H1 (cell line): ENCODE data around the gene FOXP2. TPM values are rescaled to one million over a fixed set of nuclear protein-coding genes. Genes with fewer than 3 reads are reported as not detected.

Experiments
- CTCF ChIA-PET: fragments of 300-600 bp; sonication (Branson Sonifier 250); formaldehyde crosslinking; loops from one replicate; lab custom pipeline; 2021; ENCODE audit not compliant: partially characterized antibody; lab: Charles Lee
- POLR2A ChIA-PET: fragments of 300-600 bp; sonication (Branson Sonifier 250); formaldehyde crosslinking; loops from one replicate; lab custom pipeline; 2021; ENCODE audit warnings: inconsistent platforms; ENCODE audit not compliant: partially characterized antibody; lab: Charles Lee
- DNase-seq, 2 experiments: peaks; one replicate each; pipeline versions ENCODE4 v3.0.0 to v3.0.0-alpha.2; 2010 to 2022; ENCODE audit warnings: low spot score in 2 of 2, low read depth in 1 of 2, mixed read lengths in 1 of 2
- FAIRE-seq: peaks from 2 replicates; lab custom pipeline; 2011; peaks lifted over from hg19 to GRCh38; lab: Jason Lieb, UNC
- H2AFZ ChIP-seq: 2 replicates; pipeline ENCODE4 v1.8.1; 2012; ENCODE audit warnings: low read length, inconsistent platforms
- H2AK5ac ChIP-seq: 2 replicates; pipeline ENCODE4 v1.6.1; 2013; ENCODE audit warnings: low read depth, low read length
- H2BK120ac ChIP-seq: replicated peaks from 2 replicates; pipeline ENCODE3; 2013; ENCODE audit warnings: low read depth, low read length, inconsistent platforms
- H2BK12ac ChIP-seq: 2 replicates; pipeline ENCODE4 v1.6.1; 2013; ENCODE audit warnings: low read depth, low read length
- H2BK15ac ChIP-seq: 2 replicates; pipeline ENCODE4 v1.6.1; 2013; ENCODE audit warnings: low read length
- H2BK20ac ChIP-seq: 2 replicates; pipeline ENCODE4 v1.6.1; 2013; ENCODE audit warnings: low read length
- H2BK5ac ChIP-seq: 2 replicates; pipeline ENCODE4 v1.6.1; 2013; ENCODE audit warnings: low read depth, low read length
- H3K14ac ChIP-seq: 2 replicates; pipeline ENCODE4 v1.6.1; 2013; ENCODE audit warnings: inconsistent platforms; ENCODE audit not compliant: insufficient read length
- H3K18ac ChIP-seq: 2 replicates; pipeline ENCODE4 v1.6.1; 2013; ENCODE audit warnings: low read length; ENCODE audit errors: extremely low read depth
- H3K23ac ChIP-seq: 2 replicates; pipeline ENCODE4 v1.6.1; 2013; ENCODE audit warnings: inconsistent platforms; ENCODE audit not compliant: insufficient read length
- H3K23me2 ChIP-seq: 2 replicates; pipeline ENCODE4 v1.6.1; 2013; ENCODE audit warnings: low read depth, low read length
- H3K27ac ChIP-seq: 2 replicates; pipeline ENCODE4 v1.6.1; 2011; ENCODE audit warnings: low read depth, low read length, inconsistent platforms
- H3K27me3 ChIP-seq, 4 experiments: replicated peaks in 1 of 4; 1 replicate in 1 of 4; 2 replicates in 3 of 4; pipeline versions ENCODE4 v1.6.1 to v1.8.1; 2011 to 2013; ENCODE audit warnings: low read length in 3 of 4, mild to moderate bottlenecking in 3 of 4, inconsistent platforms in 2 of 4, mixed read lengths in 2 of 4, moderate library complexity in 1 of 4; ENCODE audit not compliant: control insufficient read depth in 3 of 4, insufficient read depth in 3 of 4; ENCODE audit errors: extremely low read depth in 1 of 4
- H3K36me3 ChIP-seq, 4 experiments: 2 replicates each; pipeline versions ENCODE4 v1.6.1 to v1.8.1; 2011 to 2013; ENCODE audit warnings: mild to moderate bottlenecking in 4 of 4, low read length in 3 of 4, moderate library complexity in 2 of 4, control low read depth in 1 of 4, inconsistent platforms in 1 of 4; ENCODE audit not compliant: insufficient read depth in 4 of 4, control insufficient read depth in 2 of 4
- H3K4ac ChIP-seq: replicated peaks from 2 replicates; pipeline ENCODE3; 2013; ENCODE audit warnings: low read length, low read depth, mixed read lengths, inconsistent platforms; ENCODE audit not compliant: insufficient read length
- H3K4me1 ChIP-seq, 4 experiments: replicated peaks in 1 of 4; 1 replicate in 1 of 4; 2 replicates in 3 of 4; pipeline versions ENCODE4 v1.6.1 to v1.8.1; 2011 to 2013; ENCODE audit warnings: low read length in 3 of 4, inconsistent platforms in 2 of 4, mixed read lengths in 1 of 4; ENCODE audit not compliant: insufficient read depth in 4 of 4, control insufficient read depth in 3 of 4
- H3K4me2 ChIP-seq, 2 experiments: 2 replicates each; pipeline versions ENCODE4 v1.6.1 to v1.8.1; 2011 to 2013; ENCODE audit warnings: low read depth in 2 of 2, low read length in 2 of 2, control low read depth in 1 of 2, inconsistent platforms in 1 of 2, mild to moderate bottlenecking in 1 of 2; ENCODE audit not compliant: insufficient read depth in 1 of 2
- H3K4me3 ChIP-seq, 4 experiments: fragments of 200-600, 300-600 bp in 1 of 4; sonication (generic), shearing (Covaris generic), sonication (Bioruptor Twin) in 1 of 4; 2 replicates each; pipeline versions ENCODE4 v1.5.1 to v1.8.1; 2011 to 2016; ENCODE audit warnings: low read length in 4 of 4, low read depth in 3 of 4, control low read depth in 2 of 4, inconsistent platforms in 2 of 4, mild to moderate bottlenecking in 2 of 4, mixed read lengths in 1 of 4, moderate library complexity in 1 of 4; ENCODE audit not compliant: insufficient read depth in 2 of 4; ENCODE audit errors: extremely low read depth in 1 of 4
- H3K56ac ChIP-seq: replicated peaks from 2 replicates; pipeline ENCODE3; 2013; ENCODE audit warnings: low read depth, mild to moderate bottlenecking, mixed read lengths, low read length, inconsistent platforms; ENCODE audit not compliant: insufficient read length
- H3K79me1 ChIP-seq: 2 replicates; pipeline ENCODE4 v1.6.1; 2013; ENCODE audit warnings: low read depth, low read length, control low read depth
- H3K79me2 ChIP-seq, 2 experiments: 2 replicates each; pipeline versions ENCODE4 v1.6.1 to v1.8.1; 2012 to 2013; ENCODE audit warnings: low read length in 2 of 2, mild to moderate bottlenecking in 2 of 2, inconsistent platforms in 1 of 2; ENCODE audit not compliant: insufficient read depth in 2 of 2, control insufficient read depth in 1 of 2
- H3K9ac ChIP-seq, 4 experiments: replicated peaks in 1 of 4; 1 replicate in 1 of 4; 2 replicates in 3 of 4; pipeline versions ENCODE4 v1.6.1 to v1.8.1; 2011 to 2013; ENCODE audit warnings: low read depth in 3 of 4, low read length in 3 of 4, control low read depth in 2 of 4, mild to moderate bottlenecking in 2 of 4, moderate library complexity in 2 of 4, inconsistent platforms in 1 of 4; ENCODE audit errors: extremely low read depth in 1 of 4
- H3K9me3 ChIP-seq, 2 experiments: 2 replicates each; pipeline versions ENCODE4 v1.6.1 to v1.8.1; 2012 to 2013; ENCODE audit warnings: mild to moderate bottlenecking in 2 of 2, moderate library complexity in 2 of 2, control low read depth in 1 of 2, inconsistent platforms in 1 of 2, low read depth in 1 of 2, low read length in 1 of 2, mixed read lengths in 1 of 2; ENCODE audit not compliant: insufficient read depth in 2 of 2
- H4K20me1 ChIP-seq, 2 experiments: replicated peaks in 1 of 2; 2 replicates each; pipeline versions ENCODE3 to v1.8.1; 2011 to 2013; ENCODE audit warnings: inconsistent platforms in 2 of 2, low read length in 2 of 2, mild to moderate bottlenecking in 1 of 2; ENCODE audit not compliant: insufficient read depth in 2 of 2, control insufficient read depth in 1 of 2
- H4K5ac ChIP-seq: 2 replicates; pipeline ENCODE4 v1.6.1; 2013; ENCODE audit warnings: low read length, low read depth, mixed read lengths, inconsistent platforms; ENCODE audit not compliant: insufficient read length
- H4K8ac ChIP-seq: 2 replicates; pipeline ENCODE4 v1.8.0; 2013; ENCODE audit warnings: mild to moderate bottlenecking, moderate library complexity, low read length, inconsistent platforms; ENCODE audit not compliant: insufficient read depth; ENCODE audit errors: extremely low read depth
- H4K91ac ChIP-seq: replicated peaks from 2 replicates; pipeline ENCODE3; 2013; ENCODE audit warnings: low read length, mixed read lengths, inconsistent platforms; ENCODE audit not compliant: insufficient read length
- BACH1 ChIP-seq: IDR thresholded peaks from 2 replicates; pipeline ENCODE4 v1.6.1; 2012; ENCODE audit warnings: low read length, improper control_type of control experiment
- CEBPB ChIP-seq: IDR thresholded peaks from 2 replicates; pipeline ENCODE4 v1.6.1; 2012; ENCODE audit warnings: low read depth, low read length
- CHD1 ChIP-seq: IDR thresholded peaks from 2 replicates; pipeline ENCODE4 v1.6.1; 2012; ENCODE audit warnings: low read depth, low read length, improper control_type of control experiment
- E2F6 ChIP-seq: IDR thresholded peaks from 2 replicates; pipeline ENCODE4 v1.6.1; 2012; ENCODE audit warnings: inconsistent platforms
- EGR1 ChIP-seq: IDR thresholded peaks from 2 replicates; pipeline ENCODE4 v1.6.1; 2011; ENCODE audit warnings: low read depth, low read length, borderline replicate concordance
- EP300 ChIP-seq, 2 experiments: IDR thresholded peaks; 1 replicate in 1 of 2; 2 replicates in 1 of 2; pipeline ENCODE4 v1.6.1; 2011 to 2012; ENCODE audit warnings: low read depth in 2 of 2, low read length in 2 of 2, mild to moderate bottlenecking in 2 of 2, borderline replicate concordance in 1 of 2, inconsistent platforms in 1 of 2, moderate library complexity in 1 of 2
- GABPA ChIP-seq: IDR thresholded peaks from 2 replicates; pipeline ENCODE4 v1.6.1; 2011; ENCODE audit warnings: mild to moderate bottlenecking, low read length, moderate library complexity, borderline replicate concordance; ENCODE audit not compliant: insufficient read depth
- GTF2F1 ChIP-seq: IDR thresholded peaks from 2 replicates; pipeline ENCODE4 v1.6.1; 2012; ENCODE audit warnings: low read depth, low read length, improper control_type of control experiment, borderline replicate concordance
- HDAC2 ChIP-seq, 2 experiments: fragments of 300-600 bp in 1 of 2; sonication (generic) in 1 of 2; IDR thresholded peaks; 2 replicates each; pipeline ENCODE4 v1.6.1; 2011 to 2012; ENCODE audit warnings: low read depth in 2 of 2, low read length in 2 of 2, mild to moderate bottlenecking in 2 of 2, moderate library complexity in 2 of 2, borderline replicate concordance in 1 of 2, inconsistent platforms in 1 of 2
- JUN ChIP-seq: IDR thresholded peaks from 2 replicates; pipeline ENCODE4 v1.6.1; 2011; ENCODE audit warnings: low read depth, mild to moderate bottlenecking, improper control_type of control experiment, low read length
- NRF1 ChIP-seq: IDR thresholded peaks from 2 replicates; pipeline ENCODE4 v1.6.1; 2011; ENCODE audit warnings: mild to moderate bottlenecking, low read depth, low read length, improper control_type of control experiment
- POLR2AphosphoS5 ChIP-seq: IDR thresholded peaks from 2 replicates; pipeline ENCODE4 v1.6.1; 2011; ENCODE audit warnings: low read depth, low read length
- SIX5 ChIP-seq: IDR thresholded peaks from 2 replicates; pipeline ENCODE4 v1.6.1; 2011; ENCODE audit warnings: mild to moderate bottlenecking, low read depth, low read length
- SP1 ChIP-seq: IDR thresholded peaks from 2 replicates; pipeline ENCODE4 v1.6.1; 2011; ENCODE audit warnings: low read depth, low read length
- TCF12 ChIP-seq: IDR thresholded peaks from 2 replicates; pipeline ENCODE4 v1.6.1; 2011; ENCODE audit warnings: low read depth, mild to moderate bottlenecking, low read length
- WGBS, 2 experiments: shearing (Covaris generic) in 1 of 2; methylation state at CpG; one replicate each; pipeline versions ENCODE4 v1.1.6 to v1.1.7; 2013 to 2015; ENCODE audit warnings: low lambda C conversion rate in 2 of 2, mixed read lengths in 2 of 2, inconsistent platforms in 1 of 2, low coverage in 1 of 2, missing lambda C conversion rate in 1 of 2; ENCODE audit not compliant: insufficient replicate concordance in 2 of 2, insufficient coverage in 1 of 2, insufficient read length in 1 of 2; ENCODE audit errors: extremely low coverage in 1 of 2, missing lambda C conversion rate in 1 of 2; 5-methylcytosine and 5-hydroxymethylcytosine counted together
- polyA plus RNA-seq, 7 experiments: library from polyadenylated mRNA; depleted of rRNA in 3 of 7; stranded (reverse) in 5 of 7; unstranded in 2 of 7; fragments of >200 nt in 5 of 7; fragments of 200-250 nt in 2 of 7; gene quantifications; 1 replicate in 5 of 7; 2 replicates in 1 of 7; 4 replicates in 1 of 7; pipeline versions ENCODE4 v1.2.1 to v1.2.3, GENCODE V29; 2011 to 2013; ENCODE audit warnings: missing spikeins in 2 of 7, mixed read lengths in 2 of 7
- total RNA-seq: library from RNA; stranded (reverse); fragmentation: NEBNext Ultra II Directional; extraction: Animal tissue kit (Norgen Biotek cat#: 25700); gene quantifications from 2 replicates; pipeline ENCODE4 v1.2.1, GENCODE V29; 2021

Gene FOXP2
- total and polyA plus RNA-seq, 2 of the 8 experiments (the other 6 are each of a cell fraction or from before 2014, with no cell fraction given): 0.09 to 0.43 TPM

GRCh38 chr7:114481999-114482398 lies 67.4 kb downstream of the FOXP2 start:
- no peak overlapping the region for H3K18ac ChIP-seq
- no peak overlapping the region for H2BK20ac ChIP-seq
- no peak overlapping the region for H4K8ac ChIP-seq
- no peaks in the 10 kb centered on the region for H3K23me2 ChIP-seq
- no peaks in the 10 kb centered on the region for H3K36me3 ChIP-seq
- H3K27ac ChIP-seq: no peak overlapping the region
- H4K91ac ChIP-seq: no peak overlapping the region
- no peak overlapping the region for H3K23ac ChIP-seq
- DNase-seq (no peak), FAIRE-seq (no peak)
- H3K79me2 ChIP-seq: no peaks in the 10 kb centered on the region
- WGBS, 2 experiments: 89% methylated on average over 2 of the region's 2 CpGs; no CpG with 5 or more reads in 1 of the 2 experiments
- H2BK120ac ChIP-seq: no peak overlapping the region
- H3K4me3 ChIP-seq: no peak overlapping the region
- H3K14ac ChIP-seq: no peak overlapping the region
- peaks cover 4 to 5% of the 10 kb centered on the region in 2 experiments; a peak in 2 of 4 replicates for H3K9me3 ChIP-seq
- H2BK12ac ChIP-seq: no peak overlapping the region
- no peak overlapping the region for H2AFZ ChIP-seq
- H3K56ac ChIP-seq: no peak overlapping the region
- H3K4ac ChIP-seq: no peak overlapping the region
- H2BK5ac ChIP-seq: no peak overlapping the region
- no peak overlapping the region for H3K9ac ChIP-seq
- H3K4me2 ChIP-seq: no peak overlapping the region
- H4K20me1 ChIP-seq: no peaks in the 10 kb centered on the region
- CTCF ChIA-PET: no interaction called here
- H2BK15ac ChIP-seq: no peak overlapping the region
- no peak overlapping the region for H4K5ac ChIP-seq
- POLR2A ChIA-PET: no interaction called here
- no peak overlapping the region for H2AK5ac ChIP-seq
- H3K27me3 ChIP-seq: no peaks in the 10 kb centered on the region
- no peaks in the 10 kb centered on the region for H3K4me1 ChIP-seq
- no peaks in the 10 kb centered on the region for H3K79me1 ChIP-seq
- TF ChIP-seq BACH1 (no peak), EGR1 (no peak), EP300 (IDR thresholded peaks at IDR 0.05; ENCODE audit: borderline replicate concordance in 1 of 2, low read depth in 2 of 2, low read length in 2 of 2) (no peak), SIX5 (no peak), E2F6 (no peak), GTF2F1 (no peak), CEBPB (no peak), CHD1 (no peak), POLR2AphosphoS5 (no peak), NRF1 (no peak), JUN (no peak), GABPA (no peak), HDAC2 (IDR thresholded peaks at IDR 0.05; ENCODE audit: borderline replicate concordance in 1 of 2, low read depth in 2 of 2, low read length in 2 of 2) (no peak), TCF12 (no peak), SP1 (no peak)
